ENCODE data around the gene PERM1. TPM values are rescaled to one million over a fixed set of nuclear protein-coding genes. Genes with fewer than 3 reads are reported as not detected.
"Not testable (repeated sequence)": the region's sequence is repeated elsewhere in the genome, so short reads cannot be mapped to it uniquely, and the experiment has no call there.

Gene PERM1
- total and polyA plus RNA-seq, 2 donors (not counting 1 experiment from before 2014, with no cell fraction given): not detected

GRCh38 chr1:995665-996633 is 14.1 kb upstream of the PERM1 start:
- no peak overlapping the region for H2AFZ ChIP-seq (ENCODE audit: insufficient read depth, low read depth, low read length, poor library complexity, severe bottlenecking)
- no peak overlapping the region for H3K4me3 Mint-ChIP-seq
- no peak overlapping the region for H3K9ac ChIP-seq (ENCODE audit: low read length)
- no peaks in the 10 kb centered on the region for H3K79me2 ChIP-seq (ENCODE audit: control insufficient read depth, insufficient read depth, low read length)
- ChIA-PET POLR2A (no interaction called here), CTCF (interaction anchor here (1.5 kb wide), 1 partner anchor 11 kb away, joined by 6 read pairs; no protein-coding TSS in a partner anchor)
- peaks cover 32% of the 10 kb centered on the region for H3K27me3 Mint-ChIP-seq
- ATAC-seq (ENCODE audit: low read depth) (no peak), DNase-seq (no peak)
- 37% methylated on average over 18 of the region's 30 CpGs for WGBS (ENCODE audit: insufficient coverage)
- H3K9me3 ChIP-seq (ENCODE audit: control extremely low read depth in 1 of 3, control insufficient read depth in 2 of 3, insufficient read depth in 1 of 3, low read length in 2 of 3): peaks cover 0 to 33% (median 3%) of the 10 kb centered on the region in 3 donors
- H3K27me3 ChIP-seq (replicated peaks in 1 of 4; ENCODE audit: control extremely low read depth in 1 of 4, control insufficient read depth in 3 of 4, insufficient read depth in 4 of 4, low read length in 3 of 4): peaks cover 0 to 61% (median 18%) of the 10 kb centered on the region in 4 experiments
- no peaks in the 10 kb centered on the region for H3K36me3 ChIP-seq (replicated peaks in 1 of 2; ENCODE audit: control extremely low read depth in 1 of 2, control insufficient read depth in 1 of 2, extremely low read depth in 1 of 2, insufficient read depth in 2 of 2, low read length in 1 of 2)
- no peaks in the 10 kb centered on the region for H3K9me3 Mint-ChIP-seq (ENCODE audit: insufficient read depth)
- intact Hi-C loops (cut with micrococcal nuclease): no loop called here
- H3K4me2 ChIP-seq (replicated peaks; ENCODE audit: low read depth, low read length, poor library complexity, severe bottlenecking): no peak overlapping the region
- no peaks in the 10 kb centered on the region for H4K20me1 ChIP-seq (ENCODE audit: control insufficient read depth, insufficient read depth, low read length, poor library complexity, severe bottlenecking)
- TF ChIP-seq CTCF (IDR thresholded peaks at IDR 0.05) (no peak), EZH2 (IDR thresholded peaks at IDR 0.05; ENCODE audit: borderline replicate concordance, insufficient read depth, low read depth, low read length, poor library complexity, severe bottlenecking) (no peak)
- no peak overlapping the region for H3K27ac Mint-ChIP-seq
- H3K4me1 Mint-ChIP-seq: peaks cover 10% of the 10 kb centered on the region
- H3K4me1 ChIP-seq (ENCODE audit: control insufficient read depth in 2 of 2, insufficient read depth in 2 of 2, low read length in 2 of 2): peaks cover 22 to 29% of the 10 kb centered on the region in 2 donors
- H3K4me3 ChIP-seq (ENCODE audit: control extremely low read depth in 1 of 5, extremely low read depth in 1 of 5, insufficient read depth in 1 of 5, low read depth in 2 of 5, low read length in 4 of 5): no peak overlapping the region
- H3K27ac ChIP-seq (ENCODE audit: low read length in 2 of 2): no peak overlapping the region

- peaks cover 0 to 28% (median 3%) of the 10 kb centered on the region in 3 donors for H3K9me3 ChIP-seq (ENCODE audit: control extremely low read depth in 1 of 3, control insufficient read depth in 2 of 3, insufficient read depth in 1 of 3, low read length in 2 of 3)
- H3K27me3 ChIP-seq (replicated peaks in 1 of 4; ENCODE audit: control extremely low read depth in 1 of 4, control insufficient read depth in 3 of 4, insufficient read depth in 4 of 4, low read length in 3 of 4): peaks cover 0 to 52% (median 15%) of the 10 kb centered on the region in 4 experiments
- H3K27ac ChIP-seq (ENCODE audit: low read length in 2 of 2); POLR2A ChIA-PET; H3K9me3 Mint-ChIP-seq (ENCODE audit: insufficient read depth); ATAC-seq (ENCODE audit: low read depth); H2AFZ ChIP-seq (ENCODE audit: insufficient read depth, low read depth, low read length, poor library complexity, severe bottlenecking); H3K79me2 ChIP-seq (ENCODE audit: control insufficient read depth, insufficient read depth, low read length); H3K4me3 Mint-ChIP-seq; H3K27ac Mint-ChIP-seq; H3K4me2 ChIP-seq (replicated peaks; ENCODE audit: low read depth, low read length, poor library complexity, severe bottlenecking); DNase-seq; H4K20me1 ChIP-seq (ENCODE audit: control insufficient read depth, insufficient read depth, low read length, poor library complexity, severe bottlenecking); intact Hi-C loops (cut with micrococcal nuclease); H3K36me3 ChIP-seq (replicated peaks in 1 of 2; ENCODE audit: control extremely low read depth in 1 of 2, control insufficient read depth in 1 of 2, extremely low read depth in 1 of 2, insufficient read depth in 2 of 2, low read length in 1 of 2); H3K9ac ChIP-seq (ENCODE audit: low read length); H3K4me3 ChIP-seq (ENCODE audit: control extremely low read depth in 1 of 5, extremely low read depth in 1 of 5, insufficient read depth in 1 of 5, low read depth in 2 of 5, low read length in 4 of 5); H3K4me1 Mint-ChIP-seq: not testable (repeated sequence)
- peaks cover 14 to 18% of the 10 kb centered on the region in 2 donors for H3K4me1 ChIP-seq (ENCODE audit: control insufficient read depth in 2 of 2, insufficient read depth in 2 of 2, low read length in 2 of 2)
- H3K27me3 Mint-ChIP-seq: peaks cover 35% of the 10 kb centered on the region
- CTCF ChIA-PET: interaction anchor here (2.4 kb wide), 1 partner anchor 10 kb away, joined by 9 read pairs; no protein-coding TSS in a partner anchor
- whole genome bisulfite sequencing (ENCODE audit: insufficient coverage): 81% methylated on average over 4 of the region's 6 CpGs
Observed at GRCh38 chr1:994546-994945, 12.7 kb upstream of the PERM1 start.
